IPS DF 4.7 (cell line): ENCODE measurements around the gene CNRIP1.

Source experiments
- DNase-seq: peaks from one replicate; pipeline ENCODE4 v3.0.0-alpha.2; 2013; ENCODE audit warnings: low spot score; ENCODE audit errors: extremely low read depth

Gene CNRIP1

GRCh38 chr2:68292108-68292710 is 27.5 kb downstream of the CNRIP1 start:
- DNase-seq, result no peak

- no peak for DNase-seq
These were observed 28.4 kb downstream of the CNRIP1 start for GRCh38 chr2:68291314-68291713.

DNA sequence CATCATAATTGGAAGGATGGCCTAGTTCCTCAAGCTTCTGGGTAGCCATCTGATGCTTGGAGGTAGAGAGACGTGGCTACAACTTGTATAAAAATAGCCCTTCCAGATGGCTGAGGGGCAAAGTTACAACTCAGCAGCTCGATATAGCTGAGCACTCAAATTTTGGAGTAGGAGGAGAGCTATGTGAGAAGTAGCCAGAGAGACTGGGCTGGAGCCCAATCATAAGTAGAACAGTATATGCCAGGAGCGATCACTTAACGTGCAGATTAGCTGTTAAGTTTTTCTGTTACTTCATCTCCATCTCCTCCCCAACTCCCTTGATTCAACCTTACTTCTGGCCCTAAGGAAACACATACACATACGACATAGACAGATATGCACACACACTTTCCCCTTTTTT is 28.8 kb downstream of the CNRIP1 start:
- DNase-seq, result no peak

DNA sequence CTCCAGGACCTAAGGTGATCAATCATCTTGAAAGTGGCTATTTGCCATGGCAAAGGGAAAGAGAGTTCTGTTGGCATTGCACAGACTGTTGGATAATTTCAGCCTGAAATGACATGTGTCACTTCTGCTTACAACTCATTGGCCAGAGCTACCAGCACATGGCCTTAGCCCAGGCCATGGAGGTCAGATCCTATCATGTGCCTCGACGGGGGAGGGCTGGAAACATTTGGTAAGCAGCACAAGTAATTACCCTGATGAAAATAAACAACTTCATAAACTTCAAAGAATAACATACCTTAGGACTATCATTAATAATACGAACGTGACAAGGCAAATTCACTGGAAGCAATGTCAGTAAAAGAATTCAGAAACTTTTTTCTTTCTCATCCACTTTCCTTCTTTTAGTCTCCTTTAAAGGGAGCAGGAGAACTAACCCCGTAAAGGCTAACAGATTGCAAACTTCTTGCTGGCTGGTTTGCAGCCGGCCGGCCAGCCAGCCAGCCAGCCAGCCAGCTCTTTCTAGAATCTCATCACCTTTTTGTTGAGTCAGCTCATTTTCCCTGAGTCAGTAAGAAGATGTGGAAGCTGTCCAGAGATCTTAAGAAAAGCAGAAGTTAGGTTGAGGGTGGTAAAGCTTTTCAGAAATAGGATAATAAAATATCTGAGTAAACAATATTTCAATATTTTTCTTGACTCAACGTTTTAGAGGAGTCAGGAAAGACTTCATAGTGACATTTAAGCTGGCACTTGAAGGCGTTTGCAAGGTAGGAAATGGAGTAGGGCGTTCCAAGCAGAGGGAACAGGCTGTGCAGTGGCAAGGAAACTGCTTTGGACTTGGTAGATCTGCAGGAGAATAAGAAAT is 31.9 kb downstream of the CNRIP1 start:
- no peak for DNase-seq

DNA sequence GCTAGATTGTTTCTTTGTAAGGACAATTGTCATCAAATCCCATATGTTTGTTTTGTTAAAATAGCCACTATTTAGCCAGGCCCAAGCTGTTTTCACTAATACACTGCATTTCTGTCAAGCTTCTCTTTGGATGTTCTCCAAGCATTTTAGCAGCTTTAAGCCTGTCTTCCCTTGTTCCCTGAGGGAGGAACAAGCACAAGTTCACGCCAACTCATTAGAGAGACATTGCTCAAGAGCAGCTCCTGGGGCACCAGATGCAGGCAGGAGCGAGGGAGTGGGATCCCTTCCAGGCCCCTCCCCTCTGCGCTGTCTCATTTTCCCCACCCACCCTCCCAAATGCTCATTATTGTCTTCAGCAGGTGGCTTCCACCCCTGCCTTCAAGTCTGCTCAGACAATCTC is 34.9 kb downstream of the CNRIP1 start:
- no peak for DNase-seq

GRCh38 chr2:68283419-68283812 is 36.3 kb downstream of the CNRIP1 start:
- no peak for DNase-seq

DNA sequence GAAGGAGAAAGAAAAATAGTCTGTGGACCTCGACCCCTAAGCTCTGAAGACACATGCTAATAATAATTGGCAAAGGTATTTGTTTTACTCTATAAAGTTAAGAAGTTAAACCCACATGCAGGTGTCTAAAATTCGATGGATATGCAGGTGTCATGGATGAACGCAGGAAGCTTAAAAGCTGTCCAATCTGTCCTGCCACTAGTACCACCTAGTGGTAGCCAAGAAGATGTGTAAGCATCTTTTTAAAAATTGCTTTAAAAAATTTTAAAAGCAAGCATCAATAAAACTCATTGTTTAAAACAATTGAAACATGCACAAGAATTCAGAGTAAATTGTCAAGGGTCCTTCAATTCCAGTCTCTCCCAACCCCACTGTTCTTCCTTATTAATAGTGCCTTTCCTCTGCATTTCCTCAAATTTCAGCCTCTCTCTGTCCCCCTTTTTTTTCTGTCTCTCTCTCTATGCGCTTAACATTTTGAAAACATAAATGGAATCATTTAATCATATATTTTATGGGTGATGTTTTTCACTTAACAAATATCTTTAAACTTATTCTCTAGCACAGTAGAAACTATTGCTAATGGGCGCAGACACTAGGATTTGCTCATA is 36.8 kb downstream of the CNRIP1 start:
- no peak for DNase-seq

GRCh38 chr2:68280796-68281195 is 39.0 kb downstream of the CNRIP1 start:
- DNase-seq, result no peak

DNA sequence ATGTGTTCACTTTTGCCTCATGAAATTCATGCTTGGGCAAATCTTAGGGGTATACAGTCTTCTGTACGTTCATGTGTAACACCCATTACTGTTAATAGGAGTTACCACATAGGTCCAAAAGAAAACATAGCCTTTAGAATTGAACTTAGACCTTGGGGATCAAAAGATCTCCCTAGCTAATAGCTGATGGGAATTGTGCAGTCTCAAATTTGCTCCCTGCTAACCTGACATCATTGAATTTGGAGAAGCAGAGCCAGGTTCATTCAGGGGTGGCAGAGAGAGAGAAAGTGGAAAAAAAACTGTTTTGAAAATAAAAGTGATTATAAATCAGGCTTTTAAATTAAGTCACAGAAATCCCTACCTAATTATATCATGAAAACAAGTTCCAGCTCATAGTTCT is 39.4 kb downstream of the CNRIP1 start:
- no peak for DNase-seq

DNA sequence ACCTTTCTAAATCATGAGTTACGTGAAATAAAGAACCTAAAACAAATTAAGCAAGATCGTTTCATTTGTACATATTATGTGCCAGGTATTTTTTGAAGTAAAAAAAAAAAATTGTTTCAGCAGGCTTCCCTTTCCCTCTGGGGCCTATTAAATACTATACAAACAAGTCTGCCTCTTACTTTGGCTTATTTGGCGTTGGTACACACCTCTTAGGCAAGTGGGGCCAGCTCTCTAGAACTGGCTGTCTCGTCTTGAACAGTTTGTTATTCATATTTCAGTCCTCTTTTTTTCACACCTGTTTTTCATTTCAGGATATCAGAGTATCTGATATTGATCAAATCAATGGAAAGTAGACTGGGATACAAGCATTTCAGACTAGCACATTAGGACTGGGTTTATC is 40.1 kb downstream of the CNRIP1 start:
- no peak for DNase-seq

- DNase-seq, result no peak
These were observed 41.6 kb downstream of the CNRIP1 start for GRCh38 chr2:68278169-68278568.

DNA sequence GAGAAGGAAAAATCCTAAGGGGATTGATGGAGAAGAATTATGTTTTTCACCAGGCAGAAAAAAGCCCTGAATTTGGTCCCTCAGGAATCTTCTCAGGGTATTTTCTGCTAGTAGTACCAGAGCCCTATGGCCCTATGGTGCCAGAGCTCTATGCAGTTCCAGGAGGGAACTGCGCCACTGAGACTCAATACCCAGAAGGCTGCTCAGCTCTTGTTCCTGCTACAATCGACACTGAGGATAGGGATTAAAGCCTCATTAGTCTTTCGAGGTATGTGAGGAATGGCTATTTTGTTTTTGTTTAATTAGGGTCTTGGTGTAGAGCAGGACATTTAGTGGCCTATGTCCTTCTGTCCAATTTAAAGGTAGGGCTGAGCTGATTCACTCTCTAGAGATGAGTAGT is 45.7 kb downstream of the CNRIP1 start:
- DNase-seq, result no peak

- DNase-seq, result no peak
These were observed 47.3 kb downstream of the CNRIP1 start for GRCh38 chr2:68272246-68272994.

DNA sequence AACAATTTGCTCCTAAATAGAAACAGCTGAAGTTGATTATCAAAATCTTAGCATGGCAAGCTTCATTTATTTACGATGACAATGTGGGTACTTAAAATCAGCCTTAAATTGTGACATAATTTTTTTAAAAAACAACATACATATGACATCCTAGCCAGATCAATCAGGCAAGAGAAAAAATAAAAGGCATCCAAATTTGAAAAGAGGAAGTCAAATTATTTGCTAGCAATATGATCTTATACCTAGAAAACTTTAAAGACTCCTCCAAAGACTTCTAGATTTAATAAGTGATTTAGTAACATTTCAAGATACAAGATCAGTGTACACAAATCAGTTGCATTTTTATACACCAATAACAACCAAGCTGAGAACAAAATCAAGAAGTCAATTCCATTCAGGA is 53.1 kb downstream of the CNRIP1 start:
- DNase-seq, result no peak

DNA sequence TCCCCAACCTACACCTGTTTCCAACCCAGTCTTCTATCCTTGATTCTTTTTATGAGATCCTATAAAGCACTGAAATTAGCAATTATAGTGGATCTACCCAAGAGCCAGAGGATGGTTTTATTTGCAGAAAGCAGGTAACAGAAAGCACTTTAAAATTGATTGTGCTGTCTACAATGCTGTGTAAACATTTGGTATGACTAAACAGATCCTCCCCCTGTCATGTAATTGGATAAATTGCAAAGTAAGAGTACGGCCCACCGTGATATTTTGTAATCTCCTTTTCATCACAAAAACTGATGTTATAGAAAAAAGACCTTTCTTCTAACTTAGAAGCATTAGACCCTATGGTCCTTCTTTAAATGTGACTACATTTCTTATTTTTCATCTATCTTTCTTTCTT is 56.1 kb downstream of the CNRIP1 start:
- no peak for DNase-seq

GRCh38 chr2:68258851-68259250 is 60.9 kb downstream of the CNRIP1 start:
- DNase-seq, result no peak

- no peak for DNase-seq
These were observed 63.7 kb downstream of the CNRIP1 start for GRCh38 chr2:68256093-68256450.

DNA sequence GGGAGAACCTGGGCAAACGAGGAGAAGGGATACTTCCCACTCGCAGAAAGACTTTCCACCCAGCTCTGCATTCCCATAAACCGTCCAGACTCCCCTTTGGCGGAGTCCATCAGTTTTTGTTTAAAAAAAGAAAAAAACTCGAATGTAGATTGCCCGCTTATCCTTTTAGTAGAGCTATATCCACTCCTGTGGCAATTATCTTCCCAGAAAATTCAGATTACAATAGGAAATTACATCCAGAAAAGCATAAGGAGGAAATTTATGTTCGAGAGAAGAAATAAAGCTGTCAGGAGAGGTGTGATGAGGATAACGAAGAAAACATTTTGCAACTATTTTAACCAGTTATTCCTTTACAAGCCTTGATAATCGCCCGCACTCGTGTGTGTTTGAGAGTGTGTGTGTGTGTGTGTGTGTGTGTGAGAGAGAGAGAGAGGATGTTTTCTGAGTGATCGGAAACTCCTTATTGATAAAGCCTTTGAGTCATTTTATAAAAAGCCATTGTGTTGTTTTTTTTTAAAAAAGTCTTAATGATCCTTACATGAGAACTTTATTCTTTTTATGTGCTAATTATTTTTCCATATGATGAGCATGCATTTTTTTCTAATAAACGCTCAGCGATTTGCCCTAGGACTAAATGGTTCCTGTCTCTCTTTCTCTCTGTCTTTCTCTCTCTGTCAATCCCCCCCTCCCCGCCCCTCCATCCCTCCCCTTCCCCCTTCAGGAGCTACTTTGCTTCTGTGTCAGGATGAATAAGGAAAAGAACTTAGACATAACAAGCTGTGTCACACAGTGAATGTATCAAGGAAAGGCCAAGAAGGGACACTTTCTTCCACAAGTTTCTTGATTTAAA is 66.3 kb downstream of the CNRIP1 start:
- no peak for DNase-seq

GRCh38 chr2:68252400-68253218 is 67.1 kb downstream of the CNRIP1 start, which contains the start of gene PPP3R1:
TSS of gene PPP3R1 (minus strand) at chr2:68252532. CDS start at chr2:68252127, 405 bp downstream.
- DNase-seq, result peak; percentile 33

- DNase-seq, result no peak
These were observed 67.8 kb downstream of the CNRIP1 start for GRCh38 chr2:68251855-68252399.
